ENCODE measurements around the gene CST3.

DNA sequence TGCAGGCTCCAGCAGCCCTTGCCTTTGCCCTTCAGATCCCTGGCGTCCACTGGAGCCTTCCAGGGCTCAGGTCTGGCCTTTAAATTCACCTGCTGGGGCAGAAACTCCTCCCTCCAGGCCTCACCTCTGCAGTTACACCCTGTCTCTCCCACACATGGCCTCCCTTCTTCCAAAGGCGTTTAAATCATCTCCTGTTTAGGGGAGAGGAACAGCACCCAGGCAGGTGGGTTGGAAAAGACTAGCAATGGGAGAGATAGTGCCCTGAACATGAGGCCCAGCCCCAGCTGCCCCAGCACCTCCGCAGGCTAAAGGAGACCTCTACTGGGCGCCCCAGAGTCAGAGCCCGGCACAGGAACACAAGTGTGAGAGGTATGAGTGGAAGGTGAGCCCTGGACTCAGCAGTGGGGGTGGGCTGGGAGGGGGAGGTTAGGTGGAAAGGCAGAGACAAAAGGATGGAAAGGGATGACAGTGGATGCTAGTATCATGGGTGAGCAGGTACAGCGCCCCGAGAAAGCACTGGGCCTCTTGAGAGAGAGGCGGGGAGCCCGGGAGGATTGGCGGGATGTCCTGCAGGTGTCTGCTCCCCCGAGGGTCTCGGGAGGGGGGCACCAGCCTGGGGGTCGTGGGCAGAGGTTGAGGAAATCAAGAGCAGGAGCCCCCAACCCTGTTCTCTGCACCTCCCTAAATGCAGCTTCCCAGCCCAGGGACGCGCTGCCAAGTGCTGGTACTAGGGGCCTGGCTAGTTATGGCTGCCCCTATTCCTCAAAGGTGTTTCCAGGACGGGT, 31.7 kb downstream of the CST3 start, which contains the start of gene CST9:
- TF ChIP-seq, protein P1, sequence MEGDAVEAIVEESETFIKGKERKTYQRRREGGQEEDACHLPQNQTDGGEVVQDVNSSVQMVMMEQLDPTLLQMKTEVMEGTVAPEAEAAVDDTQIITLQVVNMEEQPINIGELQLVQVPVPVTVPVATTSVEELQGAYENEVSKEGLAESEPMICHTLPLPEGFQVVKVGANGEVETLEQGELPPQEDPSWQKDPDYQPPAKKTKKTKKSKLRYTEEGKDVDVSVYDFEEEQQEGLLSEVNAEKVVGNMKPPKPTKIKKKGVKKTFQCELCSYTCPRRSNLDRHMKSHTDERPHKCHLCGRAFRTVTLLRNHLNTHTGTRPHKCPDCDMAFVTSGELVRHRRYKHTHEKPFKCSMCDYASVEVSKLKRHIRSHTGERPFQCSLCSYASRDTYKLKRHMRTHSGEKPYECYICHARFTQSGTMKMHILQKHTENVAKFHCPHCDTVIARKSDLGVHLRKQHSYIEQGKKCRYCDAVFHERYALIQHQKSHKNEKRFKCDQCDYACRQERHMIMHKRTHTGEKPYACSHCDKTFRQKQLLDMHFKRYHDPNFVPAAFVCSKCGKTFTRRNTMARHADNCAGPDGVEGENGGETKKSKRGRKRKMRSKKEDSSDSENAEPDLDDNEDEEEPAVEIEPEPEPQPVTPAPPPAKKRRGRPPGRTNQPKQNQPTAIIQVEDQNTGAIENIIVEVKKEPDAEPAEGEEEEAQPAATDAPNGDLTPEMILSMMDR (IDR thresholded peaks at IDR 0.05) = no peak
- TF ChIP-seq POLR2AphosphoS5 (IDR thresholded peaks at IDR 0.05; ENCODE audit: low read depth, low read length) (no peak), SIN3A (IDR thresholded peaks at IDR 0.05; ENCODE audit: borderline replicate concordance, insufficient read depth, low read depth, low read length) (no peak), TCF7L2 (IDR thresholded peaks at IDR 0.05; ENCODE audit: low read depth, low read length) (no peak)
- TF ChIP-seq, protein P2, sequence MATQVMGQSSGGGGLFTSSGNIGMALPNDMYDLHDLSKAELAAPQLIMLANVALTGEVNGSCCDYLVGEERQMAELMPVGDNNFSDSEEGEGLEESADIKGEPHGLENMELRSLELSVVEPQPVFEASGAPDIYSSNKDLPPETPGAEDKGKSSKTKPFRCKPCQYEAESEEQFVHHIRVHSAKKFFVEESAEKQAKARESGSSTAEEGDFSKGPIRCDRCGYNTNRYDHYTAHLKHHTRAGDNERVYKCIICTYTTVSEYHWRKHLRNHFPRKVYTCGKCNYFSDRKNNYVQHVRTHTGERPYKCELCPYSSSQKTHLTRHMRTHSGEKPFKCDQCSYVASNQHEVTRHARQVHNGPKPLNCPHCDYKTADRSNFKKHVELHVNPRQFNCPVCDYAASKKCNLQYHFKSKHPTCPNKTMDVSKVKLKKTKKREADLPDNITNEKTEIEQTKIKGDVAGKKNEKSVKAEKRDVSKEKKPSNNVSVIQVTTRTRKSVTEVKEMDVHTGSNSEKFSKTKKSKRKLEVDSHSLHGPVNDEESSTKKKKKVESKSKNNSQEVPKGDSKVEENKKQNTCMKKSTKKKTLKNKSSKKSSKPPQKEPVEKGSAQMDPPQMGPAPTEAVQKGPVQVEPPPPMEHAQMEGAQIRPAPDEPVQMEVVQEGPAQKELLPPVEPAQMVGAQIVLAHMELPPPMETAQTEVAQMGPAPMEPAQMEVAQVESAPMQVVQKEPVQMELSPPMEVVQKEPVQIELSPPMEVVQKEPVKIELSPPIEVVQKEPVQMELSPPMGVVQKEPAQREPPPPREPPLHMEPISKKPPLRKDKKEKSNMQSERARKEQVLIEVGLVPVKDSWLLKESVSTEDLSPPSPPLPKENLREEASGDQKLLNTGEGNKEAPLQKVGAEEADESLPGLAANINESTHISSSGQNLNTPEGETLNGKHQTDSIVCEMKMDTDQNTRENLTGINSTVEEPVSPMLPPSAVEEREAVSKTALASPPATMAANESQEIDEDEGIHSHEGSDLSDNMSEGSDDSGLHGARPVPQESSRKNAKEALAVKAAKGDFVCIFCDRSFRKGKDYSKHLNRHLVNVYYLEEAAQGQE (IDR thresholded peaks at IDR 0.05; ENCODE audit: insufficient read depth in 1 of 2, low read depth in 2 of 2, low read length in 1 of 2) = no peak
